ENCODE data around the gene CDH4.

The CDH4 gene

DNA sequence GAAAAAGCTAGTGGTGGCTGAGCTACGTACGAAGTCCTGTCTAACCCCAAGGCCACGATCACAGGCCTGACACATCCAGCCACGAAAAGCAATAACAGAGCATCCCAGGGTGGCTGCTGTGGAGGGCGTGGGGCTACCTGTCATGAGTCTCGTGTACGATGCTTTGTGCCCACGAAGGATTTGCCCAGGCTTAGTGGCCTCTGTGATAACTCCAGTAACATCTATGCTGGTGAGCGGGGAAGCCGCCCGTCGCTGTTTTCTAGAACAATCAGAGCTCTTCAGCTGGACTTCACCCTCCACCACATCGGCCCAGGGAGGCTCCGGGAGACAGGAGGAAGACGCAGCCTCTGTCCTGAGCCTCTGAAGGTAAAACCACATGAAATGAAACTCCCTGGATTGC is 563.1 kb downstream of the CDH4 start:
- DNase-seq = no peak

DNA sequence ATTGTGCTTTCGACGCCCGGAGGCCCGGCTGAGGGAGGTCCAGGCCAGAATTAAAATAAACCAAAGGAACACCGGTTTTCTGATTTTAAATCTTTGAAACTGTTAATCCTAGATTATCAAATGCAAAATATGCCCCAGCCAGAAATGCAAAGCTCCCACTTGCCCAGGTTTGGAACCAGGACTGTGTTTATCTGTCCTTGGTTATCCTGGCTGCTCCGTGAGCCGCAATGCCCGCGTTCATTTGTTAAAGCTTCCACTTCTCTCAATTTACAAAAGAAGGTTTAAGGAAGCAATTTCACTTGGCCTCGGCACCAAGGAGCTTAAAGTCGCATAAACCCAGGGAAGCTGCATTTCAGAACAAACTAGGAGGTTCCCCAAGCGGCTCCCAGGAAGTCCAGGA is 563.6 kb downstream of the CDH4 start:
- no peak for DNase-seq

DNA sequence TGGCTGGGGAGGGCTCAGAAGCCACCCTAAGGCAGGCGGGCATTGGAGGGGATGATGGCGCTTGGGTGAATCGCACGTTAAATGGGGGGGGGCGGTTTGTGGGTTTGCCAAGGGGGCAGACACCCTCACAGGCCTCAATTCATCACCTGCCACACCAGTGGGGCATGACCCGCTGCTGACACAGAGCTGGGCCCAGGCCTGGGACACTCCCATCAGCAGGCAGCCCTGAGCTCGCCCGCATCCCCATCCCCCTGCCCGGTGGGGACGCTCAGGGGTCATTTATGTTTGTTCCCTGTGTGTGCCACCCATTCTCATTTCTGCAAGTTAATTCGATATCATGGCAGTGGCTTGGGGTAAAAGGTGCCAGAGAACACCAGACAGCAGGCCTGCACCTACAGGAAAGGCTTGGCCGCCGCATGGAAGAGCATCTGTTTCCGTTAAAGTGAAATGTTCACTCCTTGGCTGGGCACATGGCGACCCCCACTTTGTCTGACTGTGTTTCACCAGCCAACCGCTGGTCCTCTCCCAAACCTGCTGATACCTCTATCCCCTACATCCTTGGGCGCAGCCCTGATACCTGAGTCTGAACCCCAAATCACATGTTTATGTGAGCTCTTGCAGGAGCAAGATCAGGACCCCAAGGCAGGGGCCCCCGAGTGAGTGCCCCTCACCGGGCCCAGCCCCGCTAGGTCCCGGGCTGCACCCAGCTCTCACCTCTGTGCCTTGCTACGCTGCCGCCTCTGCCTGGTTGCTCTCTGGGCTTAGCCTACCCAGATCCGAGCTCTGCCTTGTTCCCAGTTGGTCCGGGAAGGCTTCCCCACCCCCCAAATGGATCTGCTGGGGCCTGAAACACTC is 564.8 kb downstream of the CDH4 start:
- DNase-seq = no peak

DNA sequence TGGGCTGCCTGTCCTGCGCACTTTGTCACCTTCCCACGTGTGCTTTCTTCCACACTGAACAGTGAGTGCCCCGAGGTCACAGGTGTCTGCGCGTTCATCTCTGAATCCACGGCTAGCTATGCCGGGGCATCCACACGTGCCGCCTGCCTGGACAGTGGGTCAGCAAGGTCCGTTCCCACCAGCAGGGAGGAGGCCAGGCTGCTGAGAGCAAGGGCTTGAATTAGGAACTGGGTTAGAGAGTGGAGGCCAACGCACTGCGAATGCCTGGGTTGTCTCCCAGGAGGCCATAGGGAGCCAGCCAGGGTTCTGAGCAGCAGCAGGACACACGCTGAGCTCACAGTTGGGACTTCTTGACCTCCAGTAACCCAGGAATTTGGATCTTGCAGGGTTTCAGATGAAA is 565.5 kb downstream of the CDH4 start:
- no peak for DNase-seq

DNA sequence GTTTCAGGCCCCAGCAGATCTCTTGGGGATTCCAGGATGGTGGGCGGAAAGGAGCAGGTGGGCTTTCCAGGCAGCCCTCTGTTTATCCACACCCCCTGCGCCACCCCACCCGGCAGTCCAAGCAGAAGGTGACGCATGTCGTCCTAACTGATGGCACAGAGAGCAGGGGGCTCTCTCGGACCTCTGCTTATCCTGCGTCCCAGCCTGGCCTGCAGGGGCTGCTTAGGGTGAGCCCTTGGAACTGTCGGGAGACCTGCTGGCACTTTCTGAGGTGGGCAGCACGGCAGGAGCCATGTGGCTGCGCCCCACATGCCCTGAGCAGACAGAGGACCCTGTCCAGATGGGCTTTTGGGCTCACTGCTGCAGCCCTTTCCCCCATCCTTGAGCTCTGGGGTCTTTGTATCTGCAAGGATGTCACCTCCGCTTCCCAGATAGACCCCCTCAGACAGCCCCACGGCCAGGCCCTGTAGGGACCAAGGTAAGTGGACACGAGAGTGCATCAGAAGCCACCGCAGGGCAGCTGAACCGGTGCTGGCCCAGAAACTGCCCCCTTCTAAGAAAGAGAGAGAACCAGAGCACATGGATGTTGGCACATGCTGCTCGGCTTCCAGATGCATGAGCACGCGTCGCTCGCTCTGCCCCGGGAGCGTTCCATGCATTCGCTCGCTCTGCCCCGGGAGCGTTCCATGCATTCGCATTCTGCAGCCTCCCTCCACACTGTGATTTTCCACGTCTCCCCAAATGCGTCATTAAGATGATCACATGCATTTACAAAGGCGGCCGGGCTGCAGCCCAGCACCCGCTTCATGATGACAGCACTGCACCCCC is 566.9 kb downstream of the CDH4 start:
- DNase-seq = no peak

DNA sequence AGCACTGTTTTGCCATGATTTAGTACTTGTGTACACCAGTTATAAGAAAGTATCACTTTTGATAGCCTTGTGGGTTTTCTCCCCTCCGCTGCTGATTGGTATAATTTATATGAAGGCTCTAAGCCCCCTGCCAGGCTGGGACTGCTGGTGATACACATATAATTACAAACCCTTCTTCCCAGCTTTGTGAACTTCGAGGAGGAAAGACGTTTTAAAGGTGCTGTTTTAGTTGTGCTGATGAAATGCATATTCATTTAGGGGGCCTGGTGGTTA is 567.4 kb downstream of the CDH4 start:
- no peak for DNase-seq

DNA sequence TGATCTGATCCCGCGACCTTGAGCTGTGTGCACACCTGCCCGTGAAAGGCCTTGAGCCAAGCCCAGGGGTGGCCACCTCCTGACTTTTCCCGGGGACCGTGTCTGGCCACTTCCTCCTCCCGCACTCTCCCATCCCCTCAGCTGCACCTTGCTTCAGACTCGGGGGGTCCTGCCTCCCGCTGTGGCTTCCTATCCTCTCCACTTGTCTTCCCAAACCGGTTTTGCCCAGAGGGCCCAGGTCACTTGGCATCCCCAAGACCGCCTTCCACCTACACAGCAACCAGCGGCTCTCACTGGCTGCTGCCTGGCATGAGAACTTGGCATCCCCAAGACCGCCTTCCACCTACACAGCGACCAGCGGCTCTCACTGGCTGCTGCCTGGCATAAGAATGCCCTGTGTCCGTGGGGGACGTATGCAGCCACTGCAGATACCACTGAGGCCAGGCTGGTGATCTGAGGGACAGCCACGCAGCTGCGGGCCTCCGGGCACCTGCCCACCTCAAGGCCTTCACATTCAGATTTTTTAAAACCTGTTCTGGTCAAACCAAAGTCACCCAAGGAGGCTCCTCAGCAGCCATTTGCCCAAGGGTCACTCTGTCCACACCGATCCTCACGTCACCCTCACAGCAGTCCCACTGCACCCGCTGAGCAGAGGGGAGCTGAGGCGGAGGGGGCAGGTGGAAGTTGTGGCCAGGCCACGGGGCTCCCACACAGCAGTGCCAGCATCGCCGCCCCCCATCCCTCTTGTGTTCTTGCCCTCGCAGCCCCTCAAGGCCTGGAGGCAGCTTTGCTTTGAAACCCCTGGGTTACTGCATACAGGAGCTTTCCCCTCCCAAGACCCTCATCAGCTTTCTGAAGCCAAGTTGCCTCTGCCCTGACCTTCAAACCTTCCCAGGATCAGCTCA is 568.1 kb downstream of the CDH4 start:
- no peak for DNase-seq

DNA sequence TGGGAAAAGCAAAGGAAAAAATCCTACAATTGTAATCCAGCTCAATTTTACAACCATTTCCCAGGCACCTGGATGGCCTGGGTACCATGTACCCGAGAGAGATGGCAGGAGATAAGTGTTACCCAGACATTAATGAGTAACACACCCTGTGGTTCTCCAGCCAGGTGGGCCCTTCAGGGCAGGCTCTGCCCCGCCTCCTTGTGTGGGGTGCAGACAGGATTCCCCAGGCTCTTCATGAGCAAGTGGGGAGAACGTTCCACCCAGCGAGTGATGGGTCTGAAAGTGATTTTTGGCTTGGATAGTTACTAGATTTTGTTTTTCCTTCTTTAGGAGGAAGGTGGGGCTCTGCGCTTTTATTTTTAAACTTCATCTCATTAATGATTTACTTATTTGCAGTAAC is 569.7 kb downstream of the CDH4 start:
- no peak for DNase-seq

DNA sequence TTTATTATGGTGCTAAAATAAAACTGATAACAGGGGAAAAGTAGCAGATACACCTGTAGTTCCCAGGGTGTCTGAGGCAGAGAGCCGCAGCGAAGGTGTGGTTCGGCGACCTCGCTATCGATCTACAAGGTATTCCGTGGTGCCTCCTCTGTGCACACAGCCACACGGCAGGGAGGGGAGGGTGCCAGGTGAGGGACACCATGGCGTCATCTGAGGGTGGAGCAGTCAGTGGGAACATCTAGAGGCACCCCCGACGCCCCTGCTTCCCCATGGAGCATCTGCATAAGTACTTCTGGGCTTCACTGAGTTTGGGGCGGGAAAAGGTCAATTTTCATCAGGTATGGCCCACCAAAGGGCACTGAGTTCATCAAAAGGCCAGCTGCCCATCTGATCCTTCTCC is 570.3 kb downstream of the CDH4 start:
- no peak for DNase-seq

DNA sequence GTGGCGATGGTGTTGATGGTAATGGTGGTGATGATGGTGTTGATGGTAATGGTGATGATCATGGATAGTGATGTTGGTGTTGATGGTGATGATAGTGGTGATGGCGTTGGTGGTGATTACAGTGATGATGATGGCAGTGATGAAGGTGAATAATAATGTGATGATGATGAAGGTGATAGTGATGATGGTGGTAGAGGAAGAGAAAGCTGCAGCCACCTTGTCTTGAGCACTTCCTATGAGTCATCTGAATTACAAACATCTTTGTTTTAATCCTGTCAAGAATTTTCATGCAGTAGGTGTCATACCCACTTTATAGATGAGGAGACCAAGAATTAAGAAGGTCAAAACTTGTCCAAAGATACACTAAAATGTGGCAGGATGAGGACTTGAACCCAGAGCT is 571.2 kb downstream of the CDH4 start:
- DNase-seq = no peak

DNA sequence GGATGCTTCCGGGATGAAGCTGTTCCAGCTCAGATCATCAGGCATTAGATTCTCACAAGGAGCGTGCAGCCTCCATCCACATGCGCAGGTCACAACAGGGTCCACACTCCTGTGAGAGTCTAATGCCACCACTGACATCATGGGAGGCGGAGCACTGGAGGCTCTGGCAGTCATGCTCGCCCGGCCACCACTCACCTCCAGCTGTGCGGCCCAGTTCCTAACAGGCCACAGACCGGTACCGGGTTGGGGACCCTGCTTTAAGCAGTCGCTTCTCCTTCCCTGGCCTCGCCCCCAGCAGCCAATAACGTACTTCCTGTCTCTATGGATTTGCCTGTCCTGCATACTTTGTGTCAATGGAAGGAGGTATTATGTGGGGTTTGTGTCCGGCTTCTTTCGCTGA is 576.8 kb downstream of the CDH4 start:
- no peak for DNase-seq

DNA sequence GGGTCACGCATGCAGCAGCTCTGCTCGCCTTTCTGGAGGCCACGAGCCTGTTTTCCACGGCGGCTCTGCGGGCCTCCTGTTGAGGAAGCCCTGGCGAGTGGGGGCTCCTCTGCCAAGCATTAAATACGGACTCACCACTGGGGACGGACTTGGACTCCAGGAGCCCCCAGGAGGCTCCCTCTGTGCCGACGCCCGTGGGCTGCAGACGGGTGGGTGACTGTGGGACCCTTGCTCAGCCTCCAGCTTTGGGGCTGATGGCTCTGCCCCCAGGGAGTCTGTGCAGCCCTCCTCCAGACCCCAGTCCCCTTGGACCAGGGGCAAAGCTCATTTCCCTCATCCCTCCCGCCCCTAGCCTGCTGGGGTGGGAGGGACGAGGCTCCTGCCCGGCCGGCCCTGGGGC is 577.5 kb downstream of the CDH4 start:
- DNase-seq = no peak

DNA sequence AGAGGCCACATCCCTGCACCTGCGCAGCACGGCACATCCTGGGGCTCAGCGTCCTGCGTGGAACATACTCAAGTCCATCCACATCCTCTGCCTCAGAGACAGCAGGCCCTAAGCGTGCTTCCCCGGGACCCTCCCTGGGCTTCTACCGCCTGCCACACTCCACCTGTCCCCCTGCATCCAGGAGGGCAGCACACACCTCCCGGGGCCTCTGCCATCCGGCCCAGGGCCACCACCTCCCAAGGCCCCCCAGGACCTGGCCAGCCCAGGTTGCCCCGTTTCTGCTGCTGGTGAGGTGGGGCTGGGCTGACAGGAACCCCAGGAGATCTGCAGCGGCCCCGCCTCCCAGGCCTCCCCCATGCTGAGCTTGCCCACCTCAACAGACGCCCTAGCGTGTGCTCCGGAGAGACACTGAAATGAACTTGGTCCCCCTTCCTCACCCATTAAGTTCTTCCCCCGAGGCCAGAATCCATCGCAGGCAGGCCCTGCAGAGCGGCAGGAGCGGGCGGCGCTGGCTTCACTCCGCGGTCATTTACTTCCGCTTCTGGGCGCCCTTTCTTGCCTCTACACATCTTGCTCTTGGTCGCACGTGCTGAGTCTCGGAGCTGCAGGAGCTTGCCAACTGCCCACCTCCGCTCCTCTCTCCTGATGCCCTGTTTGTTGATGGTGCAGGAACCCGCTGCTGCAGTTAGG is 578.3 kb downstream of the CDH4 start:
- DNase-seq = no peak

DNA sequence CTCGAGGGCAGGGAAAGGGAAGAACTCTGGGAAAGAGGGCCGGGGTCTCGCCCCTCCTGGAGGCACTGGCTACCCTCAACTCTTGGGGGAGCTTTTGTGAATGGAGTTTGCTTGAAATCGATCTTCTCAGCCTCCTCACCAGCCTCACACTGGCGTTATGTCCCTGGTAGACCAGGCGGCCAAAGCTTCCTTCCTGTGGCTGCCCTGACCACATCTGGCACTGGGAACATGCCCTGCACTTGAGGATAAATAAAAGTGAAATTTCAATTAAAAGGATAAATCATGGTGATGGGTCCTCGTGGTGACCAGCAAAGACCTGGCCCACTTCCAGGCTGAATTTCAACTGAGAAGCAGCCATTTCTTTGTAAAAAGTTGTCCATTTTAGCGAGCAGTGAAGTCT is 578.9 kb downstream of the CDH4 start:
- DNase-seq = no peak

DNA sequence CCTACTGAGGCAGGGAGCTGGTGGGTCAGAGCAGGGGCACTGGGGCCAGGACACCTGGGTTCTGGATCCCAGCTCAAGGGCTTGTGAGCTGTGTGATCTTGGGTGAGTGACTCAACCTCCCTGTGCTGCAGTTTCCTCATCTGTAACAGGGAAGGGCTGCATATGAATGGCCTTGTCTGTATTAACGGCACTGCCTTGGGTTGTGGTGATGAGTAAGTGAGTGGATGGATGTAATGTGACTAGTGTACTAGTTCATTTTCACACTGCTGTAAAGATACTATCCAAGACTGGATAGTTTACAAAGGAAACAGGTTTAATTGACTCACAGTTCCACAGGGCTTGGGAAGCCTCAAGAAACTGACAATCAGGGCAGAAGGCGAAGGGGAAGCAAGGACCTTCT is 580.1 kb downstream of the CDH4 start:
- no peak for DNase-seq

DNA sequence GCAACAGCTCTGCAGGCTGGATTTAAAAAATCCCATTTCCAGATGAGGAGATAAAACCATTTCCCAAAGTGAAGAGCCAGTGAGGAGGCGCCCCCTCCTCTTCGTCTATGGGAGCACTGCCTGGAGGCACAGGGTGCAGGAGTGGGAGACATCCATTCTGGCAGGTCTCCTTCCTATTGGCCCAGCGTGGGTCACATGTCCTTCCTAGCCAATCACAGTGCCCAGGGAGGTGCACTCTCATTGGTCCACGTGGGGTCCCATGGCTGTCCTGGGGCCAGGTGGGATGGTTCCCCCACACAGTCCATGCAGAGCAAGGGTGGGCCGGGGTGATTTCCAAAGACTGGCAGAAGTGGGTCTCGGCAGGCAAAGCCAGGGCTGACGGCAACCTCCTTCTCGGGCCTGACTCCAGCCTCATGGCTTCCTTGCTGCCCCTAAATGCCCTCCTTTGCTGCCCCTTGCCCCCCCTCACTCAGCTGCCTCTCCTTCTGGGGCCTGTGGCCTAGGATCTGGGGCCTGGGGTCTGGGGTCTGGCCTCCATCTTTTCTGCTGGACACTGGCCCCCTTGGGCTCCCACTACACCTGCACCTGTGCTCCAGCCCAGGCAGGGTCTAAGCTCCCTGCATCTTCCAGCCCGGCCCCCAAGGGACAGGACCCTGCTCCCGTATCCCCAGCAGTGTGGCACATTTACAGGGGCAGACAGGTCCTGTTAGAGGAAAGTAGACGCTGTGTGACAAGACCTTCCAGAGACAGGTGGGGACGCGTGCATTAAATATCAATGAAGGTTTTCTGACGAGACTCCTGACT is 581.9 kb downstream of the CDH4 start:
- DNase-seq = no peak

DNA sequence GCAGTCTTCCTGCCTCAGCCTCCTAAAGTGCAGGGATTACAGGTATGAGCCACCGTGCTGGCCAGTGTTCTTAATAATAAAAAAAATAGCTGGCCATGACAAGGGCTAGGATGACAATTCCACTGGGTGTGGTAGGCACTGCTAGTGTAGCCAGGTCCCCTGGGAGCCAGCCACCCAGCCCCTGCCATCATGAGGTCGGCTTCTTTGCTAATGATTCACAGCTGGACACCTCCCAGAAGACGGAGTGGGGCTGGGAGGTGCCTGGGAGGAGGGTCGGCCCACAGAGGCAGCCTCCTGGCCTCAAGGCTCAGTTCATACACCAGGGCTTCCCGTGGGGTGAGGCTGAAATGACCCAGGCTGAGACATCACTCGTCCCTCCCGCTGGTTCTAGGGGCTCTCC is 583.2 kb downstream of the CDH4 start:
- DNase-seq = no peak

DNA sequence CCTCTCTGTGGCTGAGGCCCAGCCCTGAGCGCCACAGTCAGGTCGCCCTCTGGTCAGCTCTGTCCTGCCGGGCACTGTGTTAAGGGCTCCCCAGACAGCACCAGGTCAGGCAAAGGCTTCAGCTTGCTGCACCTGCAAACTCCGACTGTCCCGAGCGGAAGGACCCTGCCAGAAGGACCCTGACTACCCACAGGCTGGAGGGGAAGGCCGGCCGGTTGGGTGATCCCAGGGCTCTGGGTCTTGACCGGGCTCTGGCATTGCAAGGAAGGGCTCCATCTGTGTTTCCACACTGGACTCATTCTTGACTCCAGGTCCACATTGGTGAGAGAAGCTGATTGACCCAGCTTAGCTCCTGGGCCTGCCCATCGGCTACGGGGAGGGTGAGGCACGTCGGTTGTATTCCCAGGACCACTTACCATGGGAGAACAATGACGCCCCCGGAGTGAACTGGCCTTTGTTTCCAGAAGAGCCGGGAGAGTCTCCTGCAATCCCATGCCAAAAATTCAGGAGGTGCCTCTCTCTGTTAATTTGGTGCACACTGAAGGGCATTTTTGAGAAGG is 583.8 kb downstream of the CDH4 start:
- DNase-seq = no peak

DNA sequence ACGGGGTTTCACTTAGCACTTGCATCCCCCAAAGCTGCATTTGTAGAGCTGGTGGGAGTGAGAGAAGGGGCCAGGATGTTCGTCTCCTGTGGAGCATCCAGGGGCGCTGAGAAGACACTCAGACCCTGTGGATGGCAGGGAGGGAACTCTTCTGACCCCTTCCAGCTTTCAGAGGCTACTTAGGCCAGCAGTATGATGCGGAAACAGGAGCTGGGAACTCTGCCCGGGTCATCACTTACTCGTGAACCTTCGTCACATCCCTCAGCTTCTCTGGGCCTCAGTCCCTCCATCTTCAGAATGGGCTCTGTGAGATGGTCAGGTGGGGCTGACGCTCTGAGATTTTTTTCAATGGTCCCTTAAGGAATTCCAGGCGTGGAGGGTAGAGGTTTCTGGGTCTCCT is 585.1 kb downstream of the CDH4 start:
- no peak for DNase-seq

DNA sequence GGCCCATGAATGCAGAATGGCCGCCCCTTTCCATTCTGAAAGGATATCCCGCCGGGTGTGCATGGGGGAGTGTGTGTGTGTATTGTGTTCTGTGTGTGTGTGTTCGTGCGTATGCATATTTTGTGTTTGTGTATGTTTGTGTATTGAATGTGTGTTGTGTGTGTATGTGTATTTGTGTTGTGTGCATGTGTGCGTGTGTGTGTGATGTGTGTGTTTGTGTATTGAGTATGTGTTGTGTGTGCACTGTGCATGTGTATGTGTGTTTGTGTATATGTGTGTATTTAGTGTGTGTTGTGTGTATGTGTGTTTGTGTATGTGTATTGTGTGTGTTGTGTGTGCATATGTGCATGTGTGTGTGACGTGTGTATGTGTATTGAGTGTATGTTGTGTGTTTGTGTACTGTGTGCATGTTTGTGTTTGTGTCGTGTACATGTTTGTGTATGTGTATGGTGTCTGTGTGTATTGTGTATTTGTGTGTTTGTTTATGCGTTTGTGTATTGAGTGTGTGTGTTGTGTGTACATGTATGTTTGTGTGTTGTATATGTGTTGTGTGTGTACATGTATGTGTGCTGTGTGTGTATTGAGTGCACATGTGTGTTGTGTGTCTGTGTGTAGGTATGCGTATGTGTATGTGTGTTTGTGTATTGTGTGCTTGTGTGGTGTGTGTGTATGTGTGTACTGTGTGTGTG is 587.3 kb downstream of the CDH4 start:
- no peak for DNase-seq
